IMR-90 (cell line): Measurements from ENCODE around the gene SH3TC1. TPM values are rescaled to one million over a fixed set of nuclear protein-coding genes. Genes with fewer than 3 reads are reported as not detected.

Experiments used
- ATAC-seq: fragments of 200-7000 bp; cut with Tn5 transposase; 2 replicates; pipeline ENCODE4 v1.9.1; 2020; ENCODE audit warnings: low read depth, mild to moderate bottlenecking, moderate library complexity
- BruUV-seq: library from RNA; stranded (reverse); fragments of 400-500 nt; replicated peaks from 2 replicates; lab custom pipeline; 2021; lab: Mats Ljungman, UMichigan
- CTCF ChIA-PET: fragments of 300-600 bp; formaldehyde crosslinking; extraction: SDS; loops from one replicate; lab custom pipeline; 2021; ENCODE audit warnings: antibody characterized with exemption; lab: Yijun Ruan, JAX
- POLR2A ChIA-PET: fragments of 300-600 bp; sonication (Branson Sonifier 250); formaldehyde crosslinking; loops from one replicate; lab custom pipeline; 2022; ENCODE audit warnings: antibody characterized with exemption; ENCODE audit not compliant: unreplicated experiment; lab: Charles Lee
- DNase-seq: peaks from one replicate; pipeline ENCODE4 v3.0.0; 2013
- H2AFZ ChIP-seq: replicated peaks from 2 replicates; pipeline ENCODE3; 2013; ENCODE audit warnings: low read length, mild to moderate bottlenecking; ENCODE audit not compliant: poor library complexity
- H2AK5ac ChIP-seq: 2 replicates; pipeline ENCODE4 v1.6.1; 2013; ENCODE audit warnings: low read depth, low read length, inconsistent platforms
- H2AK9ac ChIP-seq: replicated peaks from 2 replicates; pipeline ENCODE3; 2013; ENCODE audit warnings: mild to moderate bottlenecking, low read depth, low read length, moderate library complexity; ENCODE audit not compliant: poor library complexity
- H2BK120ac ChIP-seq: 2 replicates; pipeline ENCODE4 v1.6.1; 2013; ENCODE audit warnings: low read depth, low read length, inconsistent platforms
- H2BK15ac ChIP-seq: 3 replicates; pipeline ENCODE4 v1.6.1; 2013; ENCODE audit warnings: low read depth, low read length, inconsistent platforms
- H2BK20ac ChIP-seq: 2 replicates; pipeline ENCODE4 v1.6.1; 2013; ENCODE audit warnings: low read depth, mild to moderate bottlenecking, inconsistent platforms, low read length, moderate library complexity
- H2BK5ac ChIP-seq: 2 replicates; pipeline ENCODE4 v1.6.1; 2013; ENCODE audit warnings: mild to moderate bottlenecking, low read depth, low read length, inconsistent platforms; ENCODE audit not compliant: poor library complexity, severe bottlenecking
- H3K14ac ChIP-seq: replicated peaks from 2 replicates; pipeline ENCODE4 v1.6.1; 2013; ENCODE audit warnings: low read depth, low read length, inconsistent platforms
- H3K18ac ChIP-seq: 2 replicates; pipeline ENCODE4 v1.6.1; 2013; ENCODE audit warnings: low read depth, low read length, control low read depth
- H3K23ac ChIP-seq: 2 replicates; pipeline ENCODE4 v1.6.1; 2013; ENCODE audit warnings: low read depth, low read length, inconsistent platforms
- H3K27ac ChIP-seq: 2 replicates; pipeline ENCODE4 v1.5.1; 2013; ENCODE audit warnings: mild to moderate bottlenecking, control low read depth, low read length; ENCODE audit not compliant: insufficient read depth
- H3K27me3 ChIP-seq: 2 replicates; pipeline ENCODE4 v1.6.1; 2013; ENCODE audit warnings: low read length; ENCODE audit not compliant: control insufficient read depth, insufficient read depth
- H3K36me3 ChIP-seq: 2 replicates; pipeline ENCODE4 v1.6.1; 2013; ENCODE audit warnings: low read length, mixed read lengths; ENCODE audit not compliant: control insufficient read depth, insufficient read depth
- H3K4ac ChIP-seq: 2 replicates; pipeline ENCODE4 v1.6.1; 2013; ENCODE audit warnings: low read depth, low read length, inconsistent platforms
- H3K4me1 ChIP-seq: 2 replicates; pipeline ENCODE4 v1.6.1; 2013; ENCODE audit warnings: low read length, mixed read lengths; ENCODE audit not compliant: control insufficient read depth, insufficient read depth
- H3K4me2 ChIP-seq: 2 replicates; pipeline ENCODE4 v1.6.1; 2013; ENCODE audit warnings: low read depth, mild to moderate bottlenecking, control low read depth, low read length, moderate library complexity
- H3K4me3 ChIP-seq: 2 replicates; pipeline ENCODE4 v1.5.1; 2013; ENCODE audit warnings: low read depth, mild to moderate bottlenecking, control low read depth, low read length, moderate library complexity; ENCODE audit not compliant: insufficient read depth
- H3K56ac ChIP-seq: 2 replicates; pipeline ENCODE4 v1.6.1; 2013; ENCODE audit warnings: low read length, inconsistent platforms; ENCODE audit not compliant: insufficient read depth; ENCODE audit errors: extremely low read depth
- H3K79me1 ChIP-seq, 2 experiments: 2 replicates each; pipeline ENCODE4 v1.6.1; 2013; ENCODE audit warnings: low read length in 2 of 2, inconsistent platforms in 1 of 2, low read depth in 1 of 2
- H3K9ac ChIP-seq: 2 replicates; pipeline ENCODE4 v1.6.1; 2013; ENCODE audit warnings: low read depth, low read length, control low read depth
- H3K9me1 ChIP-seq: 2 replicates; pipeline ENCODE4 v1.6.1; 2013; ENCODE audit warnings: low read length, inconsistent platforms; ENCODE audit not compliant: insufficient read depth
- H3K9me3 ChIP-seq: 2 replicates; pipeline ENCODE4 v1.6.1; 2013; ENCODE audit warnings: low read length; ENCODE audit not compliant: control insufficient read depth, insufficient read depth
- H4K20me1 ChIP-seq: 2 replicates; pipeline ENCODE4 v1.6.1; 2013; ENCODE audit warnings: low read length, inconsistent platforms; ENCODE audit not compliant: insufficient read depth
- H4K5ac ChIP-seq: 2 replicates; pipeline ENCODE4 v1.6.1; 2013; ENCODE audit warnings: mild to moderate bottlenecking, low read depth, low read length, control low read depth
- H4K8ac ChIP-seq, 2 experiments: 2 replicates each; pipeline ENCODE4 v1.6.1; 2013; ENCODE audit warnings: low read depth in 2 of 2, low read length in 2 of 2, control low read depth in 1 of 2, inconsistent platforms in 1 of 2
- H4K91ac ChIP-seq: 2 replicates; pipeline ENCODE4 v1.6.1; 2013; ENCODE audit warnings: low read depth, low read length, inconsistent platforms; ENCODE audit not compliant: insufficient read depth
- BHLHE40 ChIP-seq: fragments of 150-350 bp; IDR thresholded peaks from 2 replicates; pipeline ENCODE4 v1.6.1; 2016; ENCODE audit warnings: mild to moderate bottlenecking, low read depth, low read length
- CEBPB ChIP-seq: IDR thresholded peaks from 2 replicates; pipeline ENCODE4 v1.6.1; 2012; ENCODE audit warnings: low read depth, low read length, improper control_type of control experiment
- CHD1 ChIP-seq: IDR thresholded peaks from 2 replicates; pipeline ENCODE4 v1.6.1; 2012; ENCODE audit warnings: low read depth, low read length, improper control_type of control experiment
- FOS ChIP-seq: fragments of 150-350 bp; IDR thresholded peaks from 2 replicates; pipeline ENCODE4 v1.6.1; 2016; ENCODE audit warnings: low read depth, low read length
- MAFK ChIP-seq: IDR thresholded peaks from 2 replicates; pipeline ENCODE4 v1.6.1; 2012; ENCODE audit warnings: low read depth, low read length, improper control_type of control experiment
- MAZ ChIP-seq: IDR thresholded peaks from 2 replicates; pipeline ENCODE4 v1.6.1; 2012; ENCODE audit warnings: low read depth, mild to moderate bottlenecking, low read length, improper control_type of control experiment, moderate library complexity, borderline replicate concordance
- MXI1 ChIP-seq: IDR thresholded peaks from 2 replicates; pipeline ENCODE4 v1.6.1; 2012; ENCODE audit warnings: low read depth, mild to moderate bottlenecking, low read length, moderate library complexity, borderline replicate concordance
- NFE2L2 ChIP-seq: fragments of 150-350 bp; IDR thresholded peaks from 2 replicates; pipeline ENCODE4 v1.6.1; 2016; ENCODE audit warnings: low read depth, mild to moderate bottlenecking, low read length
- POLR2A ChIP-seq: IDR thresholded peaks from 2 replicates; pipeline ENCODE4 v1.6.1; 2012; ENCODE audit warnings: mild to moderate bottlenecking, low read depth, low read length
- RAD21 ChIP-seq: IDR thresholded peaks from 2 replicates; pipeline ENCODE4 v1.6.1; 2012; ENCODE audit warnings: low read length, improper control_type of control experiment
- RCOR1 ChIP-seq: IDR thresholded peaks from 2 replicates; pipeline ENCODE4 v1.6.1; 2012; ENCODE audit warnings: mild to moderate bottlenecking, low read length, improper control_type of control experiment; ENCODE audit not compliant: insufficient replicate concordance
- RFX5 ChIP-seq: IDR thresholded peaks from 2 replicates; pipeline ENCODE4 v1.8.0; 2012; ENCODE audit warnings: low read depth, mild to moderate bottlenecking, low read length, moderate library complexity
- SMC3 ChIP-seq: fragments of 150-350 bp; IDR thresholded peaks from 2 replicates; pipeline ENCODE4 v1.6.1; 2016; ENCODE audit warnings: low read depth, mild to moderate bottlenecking, antibody characterized with exemption, low read length, moderate library complexity
- WGBS, 2 experiments: methylation state at CpG; one replicate each; pipeline versions ENCODE4 v1.1.5 to v1.1.7; 2013; ENCODE audit warnings: missing lambda C conversion rate in 2 of 2; ENCODE audit not compliant: insufficient read length in 1 of 2; ENCODE audit errors: extremely low coverage in 2 of 2; 5-methylcytosine and 5-hydroxymethylcytosine counted together
- dilution Hi-C: fragments of 300-500 bp; cut with HindIII; formaldehyde crosslinking; loops from one replicate; pipeline ENCODE4 v1.14.3; 2018; ENCODE audit warnings: low sequenced_read_pairs; ENCODE audit not compliant: unreplicated experiment
- in situ Hi-C: fragments of 300-500 bp; cut with MboI; formaldehyde crosslinking; loops from 3 replicates; pipeline ENCODE4 v1.14.3; 2019; ENCODE audit warnings: low sequenced_read_pairs, inconsistent platforms, mixed read lengths
- intact Hi-C: fragments of 100-400 bp; cut with micrococcal nuclease; formaldehyde crosslinking; loops from 2 replicates; pipeline ENCODE4 v1.10.0; 2022
- polyA plus RNA-seq, 3 experiments: library from polyadenylated mRNA; depleted of rRNA; stranded (reverse); fragments of >200 nt; gene quantifications; 2 replicates each; pipeline ENCODE4 v1.2.3, GENCODE V29; 2012; ENCODE audit warnings: low replicate concordance in 1 of 3
- total RNA-seq: library from RNA; depleted of rRNA; stranded (reverse); fragments of >200 nt; gene quantifications from 2 replicates; pipeline ENCODE4 v1.2.3, GENCODE V29; 2012
- TF ChIP-seq, protein P1 (sequence below): conservative IDR thresholded peaks from 2 replicates; pipeline ENCODE4 v1.5.1; 2012; ENCODE audit warnings: mild to moderate bottlenecking, low read depth, low read length, improper control_type of control experiment
- TF ChIP-seq, protein P2 (sequence below): fragments of 150-350 bp; IDR thresholded peaks from 2 replicates; pipeline ENCODE4 v1.6.1; 2016; ENCODE audit warnings: low read depth, mild to moderate bottlenecking, low read length, moderate library complexity, borderline replicate concordance
- TF ChIP-seq, protein P3 (sequence below): fragments of 150-350 bp; IDR thresholded peaks from 2 replicates; pipeline ENCODE4 v1.6.1; 2017; ENCODE audit warnings: mild to moderate bottlenecking, antibody characterized with exemption, low read length, low read depth

The SH3TC1 gene
- total and polyA plus RNA-seq, 2 of the 4 experiments (the other 2 are of a cell fraction) = 1.6 to 2.2 TPM

DNA sequence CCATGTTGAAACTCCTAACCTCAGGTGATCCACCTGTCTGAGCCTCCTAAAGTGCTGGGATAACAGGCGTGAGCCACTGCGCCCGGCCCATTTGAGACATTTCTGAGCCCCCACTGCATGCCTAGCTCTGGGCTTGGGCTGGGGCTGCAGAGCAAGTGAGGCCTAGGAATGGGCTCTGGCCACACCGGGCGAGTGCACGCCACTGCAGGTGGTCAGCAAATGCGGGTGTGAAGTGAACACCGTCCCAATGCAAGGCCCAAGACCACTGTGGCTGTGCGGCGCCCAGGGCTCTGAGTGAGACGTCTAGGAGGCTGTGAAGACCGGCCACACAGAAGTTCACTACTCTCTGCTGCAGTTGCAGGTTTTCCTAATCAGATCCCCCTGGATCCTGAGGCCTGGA is 9.5 kb downstream of the SH3TC1 start:
- dilution Hi-C loops (no loop called here), in situ Hi-C loops (loop anchor here (25.0 kb wide), 1 partner anchor 404 kb away; no protein-coding TSS in a partner anchor), intact Hi-C loops (no loop called here)
- no peak overlapping the region for H2AK9ac ChIP-seq
- H4K20me1 ChIP-seq = no peaks in the 10 kb centered on the region
- H2BK120ac ChIP-seq = no peak overlapping the region
- H2BK20ac ChIP-seq = no peak overlapping the region
- no peak overlapping the region for H3K23ac ChIP-seq
- no peaks in the 10 kb centered on the region for H3K79me1 ChIP-seq
- no peak overlapping the region for H2AK5ac ChIP-seq
- no peak overlapping the region for H3K9ac ChIP-seq
- no peak overlapping the region for H4K8ac ChIP-seq
- H4K5ac ChIP-seq = no peak overlapping the region
- no peak overlapping the region for H3K4ac ChIP-seq
- H2AFZ ChIP-seq = no peak overlapping the region
- H3K27ac ChIP-seq = no peak overlapping the region
- no peak overlapping the region for H2BK15ac ChIP-seq
- H3K9me1 ChIP-seq = no peaks in the 10 kb centered on the region
- no peak overlapping the region for H3K56ac ChIP-seq
- ATAC-seq (no peak), DNase-seq (no peak)
- H3K18ac ChIP-seq = no peak overlapping the region
- POLR2A ChIA-PET = no interaction called here
- H3K4me3 ChIP-seq = no peak overlapping the region
- BruUV-seq = no TSS peak
- H3K4me1 ChIP-seq = peaks cover 3% of the 10 kb centered on the region; the same call in 1 of the 2 replicates
- H4K91ac ChIP-seq = no peak overlapping the region
- H3K14ac ChIP-seq = no peak overlapping the region
- 94% methylated on average over 9 of the region's 12 CpGs; no CpG with 5 or more reads in 1 of the 2 experiments for WGBS, 2 experiments
- no peaks in the 10 kb centered on the region for H3K36me3 ChIP-seq
- peaks cover 14% of the 10 kb centered on the region for H3K27me3 ChIP-seq
- H2BK5ac ChIP-seq = no peak overlapping the region
- no peaks in the 10 kb centered on the region for H3K9me3 ChIP-seq
- CTCF ChIA-PET = no interaction called here
- no peak overlapping the region for H3K4me2 ChIP-seq
- no peak for TF ChIP-seq FOS
- TF ChIP-seq CHD1 = no peak
- no peak for TF ChIP-seq SMC3
- TF ChIP-seq MXI1 = no peak
- no peak for TF ChIP-seq NFE2L2
- TF ChIP-seq CEBPB = no peak
- no peak for TF ChIP-seq BHLHE40
- no peak for TF ChIP-seq POLR2A
- TF ChIP-seq, protein P1, sequence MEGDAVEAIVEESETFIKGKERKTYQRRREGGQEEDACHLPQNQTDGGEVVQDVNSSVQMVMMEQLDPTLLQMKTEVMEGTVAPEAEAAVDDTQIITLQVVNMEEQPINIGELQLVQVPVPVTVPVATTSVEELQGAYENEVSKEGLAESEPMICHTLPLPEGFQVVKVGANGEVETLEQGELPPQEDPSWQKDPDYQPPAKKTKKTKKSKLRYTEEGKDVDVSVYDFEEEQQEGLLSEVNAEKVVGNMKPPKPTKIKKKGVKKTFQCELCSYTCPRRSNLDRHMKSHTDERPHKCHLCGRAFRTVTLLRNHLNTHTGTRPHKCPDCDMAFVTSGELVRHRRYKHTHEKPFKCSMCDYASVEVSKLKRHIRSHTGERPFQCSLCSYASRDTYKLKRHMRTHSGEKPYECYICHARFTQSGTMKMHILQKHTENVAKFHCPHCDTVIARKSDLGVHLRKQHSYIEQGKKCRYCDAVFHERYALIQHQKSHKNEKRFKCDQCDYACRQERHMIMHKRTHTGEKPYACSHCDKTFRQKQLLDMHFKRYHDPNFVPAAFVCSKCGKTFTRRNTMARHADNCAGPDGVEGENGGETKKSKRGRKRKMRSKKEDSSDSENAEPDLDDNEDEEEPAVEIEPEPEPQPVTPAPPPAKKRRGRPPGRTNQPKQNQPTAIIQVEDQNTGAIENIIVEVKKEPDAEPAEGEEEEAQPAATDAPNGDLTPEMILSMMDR = no peak
- TF ChIP-seq, protein P2, sequence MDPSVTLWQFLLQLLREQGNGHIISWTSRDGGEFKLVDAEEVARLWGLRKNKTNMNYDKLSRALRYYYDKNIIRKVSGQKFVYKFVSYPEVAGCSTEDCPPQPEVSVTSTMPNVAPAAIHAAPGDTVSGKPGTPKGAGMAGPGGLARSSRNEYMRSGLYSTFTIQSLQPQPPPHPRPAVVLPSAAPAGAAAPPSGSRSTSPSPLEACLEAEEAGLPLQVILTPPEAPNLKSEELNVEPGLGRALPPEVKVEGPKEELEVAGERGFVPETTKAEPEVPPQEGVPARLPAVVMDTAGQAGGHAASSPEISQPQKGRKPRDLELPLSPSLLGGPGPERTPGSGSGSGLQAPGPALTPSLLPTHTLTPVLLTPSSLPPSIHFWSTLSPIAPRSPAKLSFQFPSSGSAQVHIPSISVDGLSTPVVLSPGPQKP = no peak
- TF ChIP-seq MAZ = no peak
- no peak for TF ChIP-seq RAD21
- TF ChIP-seq, protein P3, sequence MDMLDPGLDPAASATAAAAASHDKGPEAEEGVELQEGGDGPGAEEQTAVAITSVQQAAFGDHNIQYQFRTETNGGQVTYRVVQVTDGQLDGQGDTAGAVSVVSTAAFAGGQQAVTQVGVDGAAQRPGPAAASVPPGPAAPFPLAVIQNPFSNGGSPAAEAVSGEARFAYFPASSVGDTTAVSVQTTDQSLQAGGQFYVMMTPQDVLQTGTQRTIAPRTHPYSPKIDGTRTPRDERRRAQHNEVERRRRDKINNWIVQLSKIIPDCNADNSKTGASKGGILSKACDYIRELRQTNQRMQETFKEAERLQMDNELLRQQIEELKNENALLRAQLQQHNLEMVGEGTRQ = no peak
- no peak for TF ChIP-seq RCOR1
- TF ChIP-seq RFX5 = no peak
- TF ChIP-seq MAFK = no peak
